ENCODE measurements around the gene SIGLEC10.
"Not testable (repeated sequence)": the region's sequence is repeated elsewhere in the genome, so short reads cannot be mapped to it uniquely, and the experiment has no call there.

Gene SIGLEC10

DNA sequence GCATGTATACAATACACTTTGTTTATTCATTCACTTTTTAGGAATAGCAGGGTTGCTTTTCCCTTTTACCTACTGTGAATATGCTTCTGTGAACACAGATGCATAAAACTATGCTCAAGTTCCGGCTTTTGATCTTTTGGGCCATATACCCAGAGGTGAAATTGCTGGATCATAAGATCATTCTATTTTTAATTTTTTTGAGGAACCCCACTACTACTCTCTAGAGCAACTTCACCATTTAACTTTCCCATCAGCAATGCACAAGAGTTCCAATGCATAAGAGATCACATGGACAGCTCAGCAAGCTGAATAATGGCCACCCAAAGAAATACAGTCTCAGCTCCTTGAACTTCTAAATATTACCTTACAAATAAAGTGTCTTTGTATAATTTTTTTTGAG lies 17.0 kb upstream of the SIGLEC10 start:
- no peak for DNase-seq

DNA sequence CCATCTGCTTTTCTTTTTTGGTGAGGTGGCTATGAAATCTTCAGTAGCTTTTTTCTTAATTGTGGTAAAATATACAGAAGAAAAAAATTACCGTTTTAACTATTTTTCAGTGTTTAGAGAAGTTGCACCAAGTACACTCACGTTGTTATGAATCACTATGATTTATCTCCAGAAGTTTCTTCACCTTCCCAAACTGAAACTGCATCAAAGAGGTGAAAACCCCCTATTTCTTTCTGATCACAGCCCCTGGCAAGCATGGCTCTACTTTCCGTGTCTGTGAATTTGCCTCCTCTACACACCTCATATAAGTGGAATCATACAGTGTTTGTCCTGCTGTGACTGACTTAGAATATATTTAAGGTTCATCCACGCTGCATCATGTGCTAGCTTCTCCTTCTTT lies 15.6 kb upstream of the SIGLEC10 start:
- no peak for DNase-seq

DNA sequence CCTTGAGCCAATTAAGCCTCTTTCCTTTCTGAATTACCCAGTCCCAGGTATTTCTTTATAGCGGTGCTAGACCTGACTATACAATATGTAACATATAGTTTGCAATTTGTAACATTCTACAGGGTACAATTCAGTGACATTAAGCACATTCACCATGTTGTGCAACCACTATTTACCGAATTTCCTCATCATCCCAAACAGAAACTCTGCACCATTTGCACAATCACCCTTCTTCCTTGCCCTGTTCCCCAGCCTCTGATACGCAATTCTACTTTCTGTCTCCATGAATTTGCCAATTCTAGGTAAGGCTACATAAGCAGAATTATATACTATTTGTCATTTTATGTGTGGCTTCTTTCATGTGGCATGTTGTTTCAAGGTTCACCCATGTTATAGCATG lies 13.7 kb upstream of the SIGLEC10 start:
- DNase-seq: no peak

DNA sequence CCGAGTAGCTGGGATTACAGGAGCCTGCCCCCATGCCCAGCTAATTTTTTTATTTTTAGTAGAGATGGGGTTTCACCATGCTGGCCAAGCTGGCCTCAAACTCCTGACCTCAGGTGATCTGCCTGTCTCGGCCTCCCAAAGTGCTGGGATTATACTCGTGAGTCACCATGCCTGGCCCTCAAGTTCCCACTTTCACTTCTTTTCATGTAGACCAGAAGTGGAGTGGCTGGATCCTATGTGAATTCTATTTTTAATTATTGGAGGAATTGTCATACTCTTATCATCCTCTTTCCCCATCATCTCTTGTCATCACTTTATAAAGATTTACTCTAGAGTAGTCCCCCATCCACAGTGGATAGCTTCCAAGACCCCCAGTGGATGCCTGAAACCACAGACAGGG lies 12.8 kb upstream of the SIGLEC10 start:
- DNase-seq: no peak

DNA sequence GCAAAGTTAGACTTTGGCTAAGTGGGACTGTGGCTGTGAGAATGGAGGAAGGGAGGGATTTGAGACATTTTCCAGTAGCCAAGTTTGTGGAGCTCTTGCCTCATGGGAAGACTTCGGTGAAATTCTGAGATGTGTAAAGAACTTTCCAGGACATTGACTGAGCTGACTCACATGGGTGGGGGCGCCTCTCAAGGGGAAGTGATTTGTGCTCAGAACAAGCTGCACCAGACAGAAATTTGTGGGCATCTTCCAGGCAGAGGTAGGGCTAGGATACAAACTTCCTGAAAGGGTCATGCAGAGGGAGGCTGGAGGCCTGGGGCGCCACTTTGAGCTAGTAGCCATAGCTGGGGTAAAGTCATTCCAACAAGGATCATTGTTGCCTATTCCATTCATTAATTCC lies 9.8 kb upstream of the SIGLEC10 start:
- no peak for DNase-seq

DNA sequence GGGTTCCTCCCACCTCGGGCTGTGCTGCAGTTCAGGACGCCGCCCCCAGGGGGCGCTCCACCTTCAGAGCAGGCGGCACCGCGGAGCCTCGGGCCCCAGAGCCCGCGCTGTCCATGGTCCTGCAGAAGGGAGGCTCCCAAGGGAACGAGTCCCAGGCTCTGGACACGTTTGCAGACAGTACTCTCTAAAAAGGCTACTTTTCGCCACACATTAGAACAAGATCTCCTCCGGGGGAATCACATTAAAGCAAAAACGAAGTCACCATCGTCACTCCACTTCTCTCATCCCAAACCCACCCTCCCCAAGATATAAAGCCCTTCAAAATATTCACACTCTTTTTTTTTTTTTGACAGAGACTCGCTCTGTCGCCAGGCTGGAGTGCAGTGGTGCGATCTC lies 4.6 kb upstream of the SIGLEC10 start:
- DNase-seq: peak; percentile 87

DNA sequence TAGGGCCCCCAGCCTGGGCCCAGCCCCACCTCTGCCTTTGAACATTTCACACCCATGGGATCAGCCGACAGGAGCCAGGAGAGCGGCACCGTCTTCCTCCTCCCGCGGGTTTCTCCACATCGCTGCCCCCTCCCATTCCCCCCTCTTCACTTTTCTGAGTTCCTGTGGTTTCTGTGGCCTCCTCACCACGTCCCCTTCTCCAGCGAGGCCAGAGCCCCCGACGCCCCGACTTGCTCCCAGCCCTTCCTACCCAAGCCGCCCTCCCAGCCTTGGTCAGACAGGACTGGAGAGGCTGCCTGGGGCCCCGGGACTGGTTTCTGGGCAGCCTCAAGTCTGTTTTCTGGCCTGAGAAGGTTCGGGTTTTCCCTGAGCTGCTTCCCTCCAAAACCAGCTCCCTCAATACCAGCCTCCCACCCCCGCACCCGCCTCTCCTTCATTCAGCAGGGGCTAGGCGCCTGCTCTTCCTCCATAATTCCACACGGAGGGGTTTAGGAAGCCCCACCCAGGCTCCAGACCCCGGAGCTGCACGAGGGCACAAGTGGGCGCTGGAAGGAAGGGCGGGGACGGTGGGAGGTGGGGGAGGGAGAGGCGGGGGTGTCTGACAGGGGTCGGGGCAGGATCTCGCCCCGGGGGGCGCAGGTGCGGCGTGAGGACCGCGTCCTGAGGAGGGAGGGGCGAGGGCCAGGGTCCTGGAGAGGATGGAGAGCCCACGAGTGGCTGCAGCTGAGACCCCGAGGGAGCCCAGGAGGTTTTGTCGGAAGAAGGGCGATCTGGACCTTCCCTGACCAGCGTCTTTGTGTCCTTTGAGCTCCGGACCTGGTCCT lies 4.0 kb upstream of the SIGLEC10 start:
- DNase-seq: no peak

DNA sequence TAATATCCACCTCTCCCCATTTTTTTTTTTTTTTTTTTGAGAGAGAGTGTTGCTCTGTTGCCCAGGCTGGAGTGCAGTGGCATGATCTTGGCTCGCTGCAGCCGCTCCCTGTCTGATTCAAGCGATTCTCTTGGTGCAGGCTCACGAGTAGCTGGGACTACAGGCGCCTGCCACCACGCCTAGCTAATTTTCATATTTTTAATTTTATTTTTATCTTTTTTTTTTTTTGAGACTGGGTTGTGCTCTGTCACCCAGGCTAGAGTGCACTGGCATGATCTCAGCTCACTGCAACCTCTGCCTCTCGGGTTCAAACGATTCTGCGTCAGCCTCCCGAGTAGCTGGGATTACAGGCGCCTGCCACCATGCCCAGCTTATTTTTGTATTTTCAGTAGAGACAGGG lies 3.1 kb upstream of the SIGLEC10 start:
- not testable (repeated sequence) for DNase-seq

DNA sequence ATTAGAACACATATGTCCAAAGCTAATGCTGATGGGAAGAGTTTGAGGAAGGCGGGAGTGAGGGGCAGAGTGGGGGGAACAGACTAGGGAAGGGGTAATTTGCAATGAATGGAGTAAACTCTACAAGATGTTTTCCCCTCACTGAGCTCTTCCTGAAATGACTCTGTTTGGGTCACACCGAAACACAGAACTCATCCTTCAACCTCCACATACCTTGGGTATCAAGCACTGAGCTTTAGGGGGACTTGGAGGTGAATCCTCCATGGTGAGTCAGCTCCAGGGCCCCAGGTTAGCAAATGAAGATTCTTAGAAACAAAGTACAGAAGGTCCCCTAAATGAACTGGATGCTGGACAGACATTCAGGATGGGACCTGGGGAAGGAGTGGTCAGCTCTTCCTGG lies 1.3 kb upstream of the SIGLEC10 start:
- no peak for DNase-seq

DNA sequence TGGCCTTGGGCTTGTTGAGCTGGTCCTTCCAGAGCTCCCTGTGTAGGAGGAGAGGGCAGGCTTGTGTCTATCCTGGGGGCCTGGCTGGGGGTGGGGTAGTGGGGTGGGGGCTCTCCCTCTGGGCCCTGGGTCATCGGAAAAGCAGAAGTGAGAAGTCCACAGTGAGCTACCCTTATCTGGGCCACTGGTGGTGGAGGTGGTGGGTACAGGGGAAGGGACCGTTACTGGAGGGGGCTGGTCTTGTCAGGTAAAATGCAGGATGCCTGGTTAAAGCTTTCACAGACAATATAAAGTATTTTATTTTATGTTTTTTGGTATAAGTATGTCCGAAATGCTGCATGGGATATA lies 342 bp upstream of the SIGLEC10 start:
- no peak for DNase-seq

DNA sequence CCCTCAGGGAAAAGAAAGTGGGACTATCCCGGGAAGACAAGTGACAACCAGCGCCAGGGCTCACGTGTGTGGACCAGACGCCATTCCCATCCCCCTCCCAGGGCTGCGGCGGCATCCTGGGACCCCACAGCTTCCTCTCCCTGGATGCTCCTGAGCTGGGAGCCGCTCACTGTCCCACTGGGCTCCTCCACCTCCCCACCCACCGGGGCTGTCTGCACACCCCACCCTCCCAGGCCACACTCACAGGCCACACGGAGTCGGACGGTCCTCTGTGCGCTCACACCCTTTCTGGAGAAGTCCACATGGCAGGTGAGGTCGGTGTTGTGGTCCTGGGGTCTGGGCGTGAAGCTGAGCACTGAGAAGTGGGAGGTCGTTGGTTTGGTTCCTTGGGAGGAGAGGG lies 1.0 kb downstream of the SIGLEC10 start:
- DNase-seq: not testable (repeated sequence)

DNA sequence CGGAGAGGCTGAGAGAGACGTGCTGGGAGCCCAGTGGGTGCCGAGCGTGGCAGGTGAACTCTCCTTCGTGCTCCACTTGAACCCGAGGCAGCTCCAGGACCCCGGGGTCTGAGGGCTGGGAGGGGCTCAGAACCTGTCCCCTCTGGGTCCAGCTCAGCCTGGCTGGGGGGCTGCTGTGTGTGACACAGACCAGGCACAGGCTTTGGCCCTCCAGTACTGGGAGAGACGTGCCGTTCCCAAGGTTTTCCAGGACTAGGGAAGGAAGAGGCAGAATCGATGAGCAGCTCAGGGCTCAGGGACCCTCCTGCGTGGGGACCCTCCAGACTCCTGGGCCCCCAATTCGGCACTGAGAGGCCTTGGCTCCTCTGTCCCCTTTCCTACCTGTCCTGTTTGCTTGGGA lies 2.3 kb downstream of the SIGLEC10 start:
- DNase-seq: no peak

DNA sequence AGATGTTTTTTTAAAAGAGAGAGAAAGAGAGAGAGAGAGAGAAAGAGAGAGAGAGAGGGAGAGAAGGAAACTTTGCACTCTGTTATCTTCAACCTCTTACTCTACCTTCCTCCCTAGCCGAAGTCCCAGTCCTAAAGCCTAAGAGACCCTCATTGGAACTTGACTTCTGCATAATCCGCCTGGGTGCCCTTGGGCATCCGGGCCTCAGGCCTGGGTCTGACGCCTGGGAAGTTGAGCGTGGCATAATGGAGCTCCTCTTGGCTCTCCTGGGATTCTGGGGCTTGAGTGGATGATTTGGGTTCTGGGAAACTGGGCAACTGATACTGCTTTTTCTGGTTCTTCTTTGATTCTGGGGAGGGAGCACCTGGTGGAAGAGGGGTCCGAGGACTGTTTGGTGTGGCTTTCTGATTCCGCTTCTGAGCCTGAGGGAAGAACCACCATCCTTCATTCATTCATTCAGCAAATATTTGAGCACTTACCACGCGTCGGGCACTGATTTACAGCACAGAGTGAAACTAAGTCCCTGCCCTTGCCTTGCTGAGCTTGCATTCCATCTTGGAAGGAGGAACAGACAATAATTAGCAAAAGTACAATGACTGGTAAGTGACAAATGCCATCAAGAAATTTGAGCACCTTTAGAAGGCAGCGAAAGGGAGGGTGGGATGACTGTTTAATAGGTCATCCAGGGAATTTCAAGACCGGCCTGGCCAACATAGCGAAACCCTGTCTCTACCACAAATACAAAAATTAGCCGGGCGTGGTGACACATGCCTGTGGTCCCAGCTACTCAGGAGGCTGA lies 6.3 kb downstream of the SIGLEC10 start:
- no peak for DNase-seq

DNA sequence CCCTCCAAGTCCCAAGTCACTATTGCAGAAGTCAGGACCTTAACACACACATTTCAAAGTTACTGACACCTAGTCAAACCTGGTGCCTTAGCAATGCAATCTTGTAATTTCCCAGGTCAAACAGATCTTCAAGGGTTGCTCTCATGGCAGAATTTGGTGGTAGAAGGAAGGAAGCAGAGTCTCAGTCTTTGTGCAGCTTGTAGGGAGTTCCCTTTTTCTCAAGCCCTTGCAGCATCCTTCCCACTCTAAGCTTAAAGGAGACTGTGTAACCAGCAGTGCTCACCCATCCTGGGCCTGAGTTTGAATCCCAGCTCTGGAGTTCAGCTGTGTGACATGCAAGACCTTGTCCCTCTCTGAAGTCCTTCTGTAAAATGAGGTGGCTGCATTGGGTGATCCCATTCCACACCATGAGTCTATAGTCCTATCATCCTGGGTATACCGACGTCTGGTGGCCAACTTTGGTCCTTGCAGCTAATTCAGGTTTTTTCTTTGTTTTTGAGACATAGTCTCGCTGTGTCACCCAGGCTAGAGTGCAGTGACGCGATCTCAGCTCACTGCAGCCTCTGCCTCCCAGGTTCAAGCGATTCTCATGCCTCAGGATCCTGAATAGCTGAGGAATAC lies 9.8 kb downstream of the SIGLEC10 start:
- no peak for DNase-seq

DNA sequence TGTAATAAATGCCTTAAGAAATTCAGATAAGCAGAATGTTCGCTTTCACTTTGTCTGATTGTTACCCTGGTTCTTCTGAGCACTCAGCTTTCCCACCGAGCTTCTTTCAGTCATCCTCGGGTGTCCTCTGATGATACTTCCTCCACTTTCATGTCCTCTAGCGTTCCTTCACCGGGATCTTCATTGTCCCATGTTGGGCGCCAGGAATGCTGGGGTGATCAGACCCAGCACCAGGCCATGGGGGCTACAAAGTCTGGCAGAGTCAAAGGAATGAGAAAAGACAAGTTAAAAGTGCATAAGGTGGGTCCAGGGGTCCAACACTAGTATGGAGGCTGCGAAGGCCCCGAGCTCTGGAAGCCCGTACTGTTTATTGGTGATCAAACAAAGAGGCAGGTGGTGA lies 15.3 kb downstream of the SIGLEC10 start:
- no peak for DNase-seq

DNA sequence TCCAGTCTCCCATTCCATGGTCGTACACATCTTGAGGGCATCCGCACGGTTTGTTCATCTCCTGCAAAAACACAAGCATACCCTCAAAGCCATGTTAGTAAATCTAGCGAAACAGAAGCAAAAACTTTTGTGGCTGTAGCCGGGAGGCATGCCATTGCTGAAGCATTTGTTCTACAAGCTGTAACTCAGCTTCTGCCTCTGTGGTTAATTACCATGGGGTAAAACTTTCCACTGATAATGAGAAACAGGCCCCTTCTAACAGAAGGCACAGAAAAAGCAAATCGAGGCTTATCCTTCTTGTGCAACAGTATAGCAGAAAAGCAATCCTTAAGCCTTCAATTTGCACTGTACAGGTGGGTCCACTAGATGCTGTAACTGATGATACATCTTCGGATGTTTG lies 17.5 kb downstream of the SIGLEC10 start:
- DNase-seq: not testable (repeated sequence)

DNA sequence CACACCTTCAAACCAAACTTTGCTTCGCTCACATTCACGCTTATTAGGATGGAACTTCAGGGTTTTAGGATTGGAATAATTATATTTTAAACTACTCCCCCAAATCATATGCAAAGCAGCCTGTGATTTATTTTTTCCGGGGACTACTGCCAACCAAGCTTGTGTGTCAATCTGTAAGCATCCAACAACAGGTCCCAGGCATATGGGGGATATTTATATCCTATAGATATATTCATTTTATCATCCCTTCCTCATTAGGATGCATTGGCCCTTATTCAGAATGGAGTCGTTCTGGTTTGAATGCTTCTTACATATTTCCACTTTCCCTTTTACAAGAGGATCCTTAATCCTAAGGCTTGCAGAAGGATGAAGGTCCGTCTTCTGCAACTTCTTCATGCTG lies 18.2 kb downstream of the SIGLEC10 start:
- no peak for DNase-seq

DNA sequence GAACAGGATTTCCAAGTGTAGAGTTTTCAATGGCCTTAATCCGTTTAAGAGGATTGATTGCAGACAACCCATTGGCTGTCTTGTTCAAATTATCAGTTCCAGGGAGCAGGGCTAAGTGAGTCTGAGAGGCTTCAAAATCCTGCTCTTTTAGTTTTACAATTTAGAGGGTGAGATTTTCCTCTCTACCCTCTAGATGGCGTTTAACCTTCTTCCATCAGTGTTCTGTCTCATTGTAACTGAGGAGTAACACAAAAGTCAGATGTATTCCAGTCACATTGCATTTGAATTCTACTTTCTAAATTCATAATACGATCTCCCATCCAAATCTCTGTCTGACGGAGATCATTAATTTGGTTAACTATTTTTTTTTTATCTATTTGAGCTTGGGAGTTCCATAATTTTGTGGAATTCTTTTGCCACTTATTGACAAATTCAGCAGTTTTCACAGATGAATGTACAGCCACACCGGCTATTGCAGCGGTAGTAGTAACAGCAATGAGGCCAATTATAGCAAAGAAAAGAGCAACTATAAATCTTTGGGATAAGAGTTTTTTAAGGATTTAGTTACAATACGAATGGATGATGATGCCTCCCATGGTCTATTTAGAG lies 19.2 kb downstream of the SIGLEC10 start:
- no peak for DNase-seq

DNA sequence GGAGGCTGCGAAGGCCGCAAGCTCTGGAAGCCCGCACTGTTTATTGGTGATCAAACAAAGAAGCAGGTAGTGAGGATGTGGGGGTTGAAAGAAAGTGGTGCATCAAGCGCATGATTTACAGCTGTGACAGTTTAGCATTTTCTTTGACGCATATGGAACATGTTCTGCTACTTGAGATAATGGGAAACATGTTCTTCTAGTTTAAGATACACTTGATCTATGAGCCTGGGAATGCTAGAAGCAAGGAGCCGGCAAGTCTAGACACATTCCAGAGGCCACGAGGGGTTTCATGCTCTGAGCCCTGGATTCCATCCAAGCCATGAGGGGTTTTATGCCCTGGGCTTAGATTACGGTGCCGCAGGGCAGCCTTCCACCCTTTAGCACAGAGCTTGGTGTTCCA lies 20.0 kb downstream of the SIGLEC10 start:
- DNase-seq: not testable (repeated sequence)

DNA sequence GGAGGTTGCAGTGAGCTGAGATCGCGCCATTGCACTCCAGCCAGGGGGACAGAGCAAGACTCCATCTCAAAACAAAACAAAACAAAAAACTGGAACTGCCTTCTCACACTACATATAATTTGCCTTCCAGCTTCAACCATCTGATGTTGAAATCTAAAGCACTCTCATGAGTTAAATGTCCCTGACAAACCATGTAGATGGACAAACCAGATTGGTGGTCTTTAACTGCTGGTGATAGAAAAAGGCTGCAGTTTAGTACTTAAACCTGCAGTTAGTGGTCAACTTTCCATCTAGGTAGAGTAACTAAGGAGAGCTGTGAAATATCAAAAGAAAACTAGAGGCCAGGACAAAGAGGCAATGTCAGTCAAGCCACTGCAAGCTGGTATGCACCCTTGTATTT lies 21.3 kb downstream of the SIGLEC10 start:
- DNase-seq: no peak

DNA sequence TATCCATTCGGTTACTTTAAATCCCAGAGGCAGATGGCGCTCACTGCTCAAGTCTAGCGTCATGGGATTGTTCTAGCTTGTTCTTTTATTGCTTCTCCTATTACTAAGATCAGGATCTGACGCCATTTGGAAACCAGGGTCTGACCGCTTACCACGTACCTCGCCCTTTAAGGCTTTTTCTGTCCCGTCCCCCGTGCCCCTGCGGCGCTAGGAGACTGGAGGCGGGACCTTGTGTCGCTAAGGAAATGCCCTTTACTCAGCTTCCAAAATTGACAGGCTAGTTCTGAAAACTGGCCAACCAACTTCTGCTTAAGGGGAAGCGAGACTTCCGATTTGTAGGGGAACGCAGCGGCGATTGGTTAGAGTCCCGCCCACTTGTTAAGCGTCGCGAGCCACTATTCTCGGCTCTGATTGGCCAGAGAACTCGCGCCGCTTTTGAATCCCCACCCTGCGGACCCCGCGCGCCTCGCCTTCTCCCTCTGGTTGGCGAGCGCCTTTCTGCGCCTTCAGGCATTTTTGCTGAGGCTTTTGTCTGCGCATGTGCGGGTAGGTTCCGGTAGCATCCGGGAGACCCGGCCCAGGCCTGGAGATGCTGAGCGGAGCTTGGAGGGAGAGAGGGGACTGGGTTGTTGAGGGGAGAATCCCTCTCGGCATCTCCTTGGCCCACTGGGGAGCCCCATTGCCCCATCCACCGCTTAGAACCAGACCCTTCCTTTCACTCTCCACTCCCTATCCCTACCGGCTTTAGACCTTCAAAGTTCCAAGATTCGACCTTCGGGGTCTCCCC lies 23.2 kb downstream of the SIGLEC10 start:
- peak; percentile 77 for DNase-seq

DNA sequence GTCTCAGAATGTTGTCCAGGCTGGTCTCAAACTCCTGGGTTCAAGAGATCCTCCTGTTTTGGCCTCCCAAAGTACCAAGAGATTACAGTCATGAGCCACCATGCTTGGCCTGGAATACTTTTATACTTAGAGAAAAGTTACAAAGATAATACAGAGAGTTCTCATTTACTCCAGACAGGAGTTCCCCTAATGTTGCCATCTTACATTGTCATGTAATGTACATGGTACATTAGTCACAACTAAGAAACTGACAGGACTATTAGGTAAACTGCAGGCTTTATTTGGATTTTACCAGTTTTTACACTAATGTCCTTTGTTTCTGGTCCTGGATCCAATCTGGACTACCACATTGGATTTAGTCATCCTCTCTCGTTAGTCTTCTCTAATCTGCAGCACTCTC lies 24.7 kb downstream of the SIGLEC10 start:
- DNase-seq: no peak
